IPS-NIHi11 (cell line): ENCODE results near the gene RND3.

ENCODE experiments used
- DNase-seq: peaks from one replicate; pipeline ENCODE4 v3.0.0; 2012; ENCODE audit warnings: mixed read lengths, low spot score

The RND3 gene

DNA sequence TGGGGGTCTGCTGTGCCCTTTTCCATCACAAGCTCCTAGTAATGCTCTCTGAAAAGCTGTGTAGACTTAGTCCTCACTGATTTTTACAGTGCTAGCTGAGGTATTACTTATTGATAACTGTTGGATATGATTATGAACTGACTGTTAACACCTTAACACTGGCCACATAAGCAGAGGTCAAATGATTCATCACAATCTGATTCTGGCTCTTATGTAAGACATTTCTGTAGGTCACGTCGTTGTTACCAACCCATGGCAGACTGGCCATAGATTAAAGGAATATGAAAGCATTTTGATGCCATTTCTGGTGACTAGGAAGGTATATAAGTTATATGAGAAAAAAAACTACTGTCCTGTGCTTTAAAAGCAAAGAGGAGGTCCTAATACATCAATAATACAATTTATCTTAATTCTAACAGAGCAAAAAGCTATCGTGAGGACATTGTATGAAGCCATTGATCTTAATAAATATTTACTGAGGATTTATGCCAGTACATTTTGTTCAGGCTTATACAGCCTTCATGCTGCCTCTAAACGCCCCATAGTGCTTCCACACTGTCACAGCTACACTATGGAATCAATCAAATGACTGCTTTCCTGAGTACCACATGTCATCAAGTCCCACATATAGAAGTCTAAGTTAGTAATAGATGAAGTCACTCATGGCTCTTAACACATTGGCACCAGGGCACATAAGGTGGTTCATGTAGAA is 6.9 kb upstream of the RND3 start:
- no peak for DNase-seq

DNA sequence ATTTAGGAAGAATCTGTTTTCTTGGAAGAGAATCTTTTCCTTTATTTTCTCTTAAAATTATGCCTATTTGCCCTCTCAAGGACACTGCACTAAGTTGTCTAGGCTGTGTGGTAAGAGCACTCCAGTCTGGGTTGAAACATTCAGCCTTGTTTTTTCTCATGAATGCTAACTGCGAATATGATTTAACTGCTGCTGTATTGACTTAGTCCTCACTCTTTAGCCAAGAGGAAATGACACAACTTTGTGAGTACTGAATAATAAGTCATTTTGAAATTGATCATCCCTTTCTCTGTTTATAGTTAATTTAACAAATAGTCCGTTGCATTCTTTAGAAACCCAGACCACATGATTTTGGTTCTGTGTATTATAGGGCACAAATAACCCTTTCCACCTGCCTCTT is 4.5 kb upstream of the RND3 start:
- DNase-seq: no peak

DNA sequence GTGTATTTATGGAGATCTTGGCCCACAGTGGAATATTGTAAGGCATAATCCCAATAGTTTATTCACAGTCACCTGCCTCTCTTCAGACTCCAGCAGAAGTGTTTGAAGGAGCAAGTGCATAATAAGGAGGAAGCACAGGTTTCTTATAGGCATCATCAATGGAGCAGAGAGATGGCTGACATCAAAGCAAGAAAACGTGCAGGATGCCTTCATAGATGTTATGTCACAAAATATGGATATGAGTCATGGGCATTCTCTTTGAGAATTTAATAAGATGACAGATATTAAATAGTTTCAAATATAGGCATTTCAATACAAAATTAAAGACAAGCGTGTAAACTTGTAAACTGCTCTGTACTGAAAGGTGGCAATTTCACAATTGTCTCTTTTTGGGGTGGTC is 4.0 kb upstream of the RND3 start:
- no peak for DNase-seq

DNA sequence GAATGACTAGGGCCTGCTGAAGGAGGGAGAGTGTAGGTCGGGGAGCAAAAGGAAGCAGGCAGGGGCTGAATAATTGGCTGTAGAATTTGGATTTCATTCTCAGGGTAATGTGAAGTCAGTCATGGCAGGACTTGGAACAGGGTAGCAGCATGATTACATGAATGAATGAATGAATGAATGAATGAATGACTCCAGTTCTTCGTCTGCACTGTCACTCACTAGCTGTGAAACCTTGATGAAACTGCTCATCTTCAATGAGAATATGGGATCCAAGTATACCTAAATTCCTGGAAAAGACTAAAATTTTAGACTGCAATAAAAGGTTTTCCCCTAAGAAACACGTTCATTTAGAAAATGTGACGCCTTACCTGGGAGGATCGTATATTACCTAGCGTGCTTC is 3.0 kb upstream of the RND3 start:
- no peak for DNase-seq

DNA sequence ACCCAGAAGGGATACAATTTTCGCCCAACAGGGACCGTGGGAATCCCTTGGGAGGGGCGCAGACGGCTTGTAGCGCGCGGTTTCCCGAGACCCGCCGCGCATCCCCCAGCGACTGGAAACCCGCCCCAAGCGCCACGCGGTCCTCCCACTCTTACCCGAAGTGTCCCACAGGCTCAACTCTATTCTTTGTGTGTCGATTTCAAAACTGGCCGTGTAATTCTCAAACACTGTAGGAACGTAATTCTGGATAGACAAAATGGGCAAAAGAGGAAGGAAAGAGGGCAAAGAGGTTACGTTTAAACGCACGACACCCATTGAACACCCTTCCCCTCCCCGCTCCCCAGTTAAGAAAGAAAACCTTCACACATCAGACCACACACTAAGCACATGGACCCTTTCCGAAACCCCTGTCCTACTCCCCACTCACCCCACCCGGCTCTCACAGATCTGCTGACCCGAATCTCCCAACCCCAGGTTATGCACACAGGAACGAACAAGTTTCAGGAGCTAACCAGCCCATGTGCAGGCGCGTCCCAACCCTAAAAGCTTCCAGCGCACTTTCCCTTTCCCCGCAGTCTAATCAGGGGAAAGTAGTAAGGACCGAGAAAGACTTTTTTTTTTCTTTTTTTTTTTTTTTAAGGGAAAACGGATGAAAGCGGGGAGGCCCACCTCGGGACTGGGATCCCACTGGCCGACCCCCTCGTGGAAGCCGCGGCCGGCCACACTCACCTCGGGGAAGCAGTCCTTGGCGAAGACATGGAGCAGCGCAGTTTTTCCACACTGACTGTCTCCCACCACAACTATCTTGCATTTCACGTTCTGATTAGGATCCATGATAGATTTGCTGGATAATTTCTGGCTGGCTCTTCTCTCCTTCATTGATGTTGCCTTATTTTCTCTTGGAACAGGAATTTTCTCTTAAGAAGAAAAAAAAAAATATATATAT is 655 bp downstream of the RND3 start:
- DNase-seq: peak; percentile 29

DNA sequence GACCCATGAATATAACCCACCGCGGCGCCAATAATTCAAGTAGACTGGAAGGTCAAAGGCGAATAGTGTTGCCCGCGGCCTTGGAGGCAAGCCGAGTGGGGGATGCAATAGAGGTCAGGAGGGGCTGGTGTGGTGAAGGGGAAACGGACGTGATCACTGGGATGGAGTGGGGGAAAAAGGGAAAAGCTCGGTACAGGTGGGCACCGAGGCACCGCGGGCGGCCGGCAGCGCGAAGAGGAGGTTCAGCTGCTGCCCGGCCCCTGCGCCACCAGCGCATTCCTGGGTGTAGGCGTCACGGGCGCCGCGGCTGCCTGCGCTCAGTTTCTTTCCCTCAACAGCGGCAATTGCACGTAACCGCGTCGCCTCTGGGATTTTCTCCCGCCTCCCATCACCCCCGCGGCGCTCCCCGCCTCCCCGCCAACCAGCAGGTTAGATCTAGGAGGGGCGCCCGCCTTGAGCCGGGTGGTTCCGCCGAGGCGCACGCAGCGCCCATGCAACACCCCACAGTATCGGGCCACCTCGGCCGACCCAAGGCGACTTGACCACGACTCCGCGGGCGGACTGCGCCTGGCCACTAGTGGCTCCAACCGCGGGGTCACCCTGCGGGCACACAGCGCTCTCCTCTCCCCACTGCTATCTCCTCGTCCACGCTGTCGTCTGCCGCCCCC is 1.5 kb downstream of the RND3 start:
- DNase-seq: peak; percentile 61

DNA sequence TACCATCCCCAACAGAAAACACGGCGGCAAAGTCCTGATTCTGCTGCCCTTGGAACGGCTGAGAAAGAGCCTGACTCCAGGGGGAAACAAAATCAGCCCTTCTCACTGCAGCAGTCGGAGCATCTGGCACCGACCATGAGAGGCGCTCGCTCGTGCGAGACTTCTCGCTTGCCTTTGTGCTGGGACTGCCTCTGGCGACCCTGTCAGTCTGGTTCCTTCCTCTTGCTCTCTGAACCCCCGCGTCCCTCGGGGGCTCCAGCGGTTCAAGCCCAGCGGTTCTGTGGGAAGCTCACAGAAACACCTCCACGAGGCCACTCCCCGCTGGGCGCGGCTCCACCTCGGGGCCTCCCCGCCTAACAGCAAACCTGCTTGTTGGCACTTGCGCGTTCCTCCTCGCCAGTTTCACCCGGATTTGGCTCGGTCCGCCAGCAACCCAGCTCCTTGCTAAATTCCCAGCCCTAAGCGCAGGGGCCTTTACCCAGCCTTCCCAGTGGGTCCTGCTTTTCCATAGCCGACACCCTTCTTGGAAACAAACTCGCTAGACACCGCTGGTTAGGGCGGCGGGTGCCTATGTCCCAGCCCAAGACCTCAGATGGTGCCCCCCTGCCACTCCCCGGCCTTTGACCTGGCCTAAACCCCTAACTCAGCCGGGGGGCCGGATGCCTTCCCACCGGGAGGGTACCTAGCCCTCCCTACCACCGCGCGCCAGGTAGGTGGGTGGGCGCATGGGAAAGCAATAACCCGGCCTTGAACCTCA is 2.2 kb downstream of the RND3 start:
- DNase-seq: peak; percentile 63

- DNase-seq: no peak
Observed at GRCh38 chr2:150484461-150485021, 2.9 kb downstream of the RND3 start.

DNA sequence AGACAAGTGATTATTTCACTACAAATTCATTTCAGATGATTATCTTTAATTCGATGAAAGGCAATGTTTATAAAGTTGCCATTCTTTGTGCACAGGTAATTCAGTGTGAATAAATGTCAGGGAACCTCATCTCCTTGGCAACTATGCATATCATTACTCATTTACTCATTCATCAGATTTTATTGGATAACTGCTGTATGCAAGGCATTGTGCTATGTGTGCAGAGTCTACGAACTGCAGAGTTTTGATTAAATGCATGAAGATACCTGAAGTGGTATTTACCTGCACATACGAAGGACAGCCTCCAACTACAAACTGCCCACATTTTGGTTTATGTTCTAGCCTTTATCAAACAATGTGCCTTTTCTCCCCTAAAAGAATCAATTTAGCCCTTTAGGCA is 3.5 kb downstream of the RND3 start:
- no peak for DNase-seq

GRCh38 chr2:150483532-150483931 is 3.9 kb downstream of the RND3 start:
- DNase-seq: no peak

DNA sequence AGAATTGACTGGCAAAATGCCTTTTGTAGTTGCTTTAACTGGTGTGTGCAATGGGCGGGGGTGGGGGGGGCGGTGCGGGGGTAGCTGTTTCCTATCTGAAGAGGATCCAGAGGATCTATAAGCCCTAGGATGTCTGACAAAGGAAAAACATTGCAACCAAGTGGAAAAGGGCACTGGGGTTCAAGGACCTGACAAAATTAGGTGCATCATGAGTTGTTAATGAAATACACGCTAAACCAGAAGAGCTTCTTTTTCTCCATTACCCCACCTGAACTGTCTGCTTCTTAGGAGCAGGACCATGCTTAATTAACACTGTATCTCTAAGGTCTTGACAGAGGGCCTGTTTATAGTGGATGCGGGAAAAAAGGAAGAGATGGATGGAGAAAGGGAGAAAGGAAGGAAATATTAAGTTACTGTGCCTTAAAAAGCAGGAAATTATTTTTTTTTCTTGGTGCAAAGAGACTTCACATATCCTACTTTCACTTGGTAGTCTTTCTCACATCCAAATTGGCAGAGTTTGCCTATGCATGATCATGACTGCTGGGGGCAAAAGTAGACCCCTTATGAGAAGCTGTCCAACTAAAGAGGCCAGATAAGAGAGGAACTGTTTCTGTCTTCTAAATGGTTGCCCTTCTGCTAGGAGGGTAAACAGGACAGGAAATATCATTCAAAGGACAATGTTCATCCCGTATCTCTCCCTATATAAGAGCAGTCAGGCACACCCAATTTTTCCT is 4.6 kb downstream of the RND3 start:
- no peak for DNase-seq

- DNase-seq: no peak
Observed at GRCh38 chr2:150482111-150482510, 5.4 kb downstream of the RND3 start.

DNA sequence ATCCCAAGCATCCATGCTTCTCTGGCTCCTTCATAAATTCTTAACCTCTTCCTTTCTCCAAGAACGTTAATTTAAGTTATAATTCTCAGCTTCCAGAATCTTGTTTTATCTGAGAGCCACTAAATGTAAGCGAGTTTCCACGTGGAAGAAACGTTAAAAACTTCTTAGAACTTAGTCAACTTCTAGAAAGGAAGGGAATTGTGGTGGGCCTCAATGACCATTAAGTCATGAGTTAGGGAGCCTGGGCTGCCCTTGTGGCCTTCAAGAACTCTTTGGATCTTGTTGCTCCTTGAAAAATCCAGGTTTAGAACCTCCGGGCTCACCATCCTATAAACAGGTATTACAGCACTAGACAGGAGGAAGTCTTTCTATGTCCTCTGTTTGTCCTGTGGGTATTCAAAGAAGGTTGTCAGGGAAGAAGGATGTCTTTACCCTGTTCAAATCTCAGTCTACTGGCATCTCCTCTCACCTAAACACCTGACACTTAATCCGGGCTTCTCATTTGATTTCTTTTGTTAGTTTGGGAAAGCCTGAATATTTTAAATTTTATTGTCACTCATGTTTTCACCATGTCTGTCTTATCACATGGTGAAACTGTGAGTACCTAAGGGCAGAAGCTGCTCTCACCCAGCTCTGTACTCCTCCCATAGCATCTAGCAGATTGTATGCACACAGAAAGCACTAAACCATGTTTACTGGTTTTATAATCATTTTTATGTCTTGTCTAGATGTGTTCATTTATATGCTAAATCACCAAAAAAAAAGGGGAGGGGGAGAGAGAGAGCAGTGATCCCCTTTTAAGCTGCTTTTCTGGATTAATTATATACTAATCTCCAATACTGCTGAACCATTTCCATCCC is 6.3 kb downstream of the RND3 start:
- DNase-seq: no peak

- DNase-seq: no peak
Observed at GRCh38 chr2:150480241-150480640, 7.2 kb downstream of the RND3 start.

DNA sequence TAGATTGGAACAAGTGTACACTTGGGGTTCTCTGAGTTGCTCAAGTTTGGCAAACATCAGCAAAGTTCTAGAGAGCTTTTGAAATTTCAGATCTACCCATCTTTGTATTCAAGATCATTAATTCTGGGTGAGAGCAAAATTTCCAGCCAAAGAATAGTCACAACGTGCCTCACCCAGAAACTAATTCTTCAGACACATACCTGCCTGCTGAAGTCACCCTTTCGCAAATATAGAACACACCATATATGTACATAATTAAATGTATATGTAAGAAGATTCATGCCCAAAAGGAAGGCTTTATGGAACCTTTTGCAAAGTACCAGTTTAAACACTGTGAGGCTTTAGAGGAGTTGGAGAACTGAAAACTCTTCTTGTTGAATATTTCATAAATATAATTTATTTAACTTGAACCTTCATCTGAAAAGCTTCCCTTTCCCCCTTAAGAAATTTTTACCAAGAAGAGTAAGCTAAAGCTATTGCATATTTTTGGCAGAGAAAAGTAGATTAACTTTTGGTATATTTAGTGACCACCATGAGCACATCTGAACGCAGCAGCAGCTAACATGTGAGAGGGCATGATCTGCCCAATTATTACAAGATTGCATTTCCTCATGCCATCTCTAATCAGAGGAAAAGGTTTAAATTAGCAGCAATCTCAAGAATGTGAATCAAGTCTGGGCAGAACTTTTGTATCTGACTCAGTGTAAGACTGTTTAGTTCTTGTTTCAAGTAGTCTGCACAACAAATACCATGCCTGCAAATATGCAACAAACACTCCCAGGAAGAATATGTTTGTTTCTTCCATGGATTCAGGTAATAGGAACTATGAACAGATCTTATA is 8.2 kb downstream of the RND3 start:
- no peak for DNase-seq

DNA sequence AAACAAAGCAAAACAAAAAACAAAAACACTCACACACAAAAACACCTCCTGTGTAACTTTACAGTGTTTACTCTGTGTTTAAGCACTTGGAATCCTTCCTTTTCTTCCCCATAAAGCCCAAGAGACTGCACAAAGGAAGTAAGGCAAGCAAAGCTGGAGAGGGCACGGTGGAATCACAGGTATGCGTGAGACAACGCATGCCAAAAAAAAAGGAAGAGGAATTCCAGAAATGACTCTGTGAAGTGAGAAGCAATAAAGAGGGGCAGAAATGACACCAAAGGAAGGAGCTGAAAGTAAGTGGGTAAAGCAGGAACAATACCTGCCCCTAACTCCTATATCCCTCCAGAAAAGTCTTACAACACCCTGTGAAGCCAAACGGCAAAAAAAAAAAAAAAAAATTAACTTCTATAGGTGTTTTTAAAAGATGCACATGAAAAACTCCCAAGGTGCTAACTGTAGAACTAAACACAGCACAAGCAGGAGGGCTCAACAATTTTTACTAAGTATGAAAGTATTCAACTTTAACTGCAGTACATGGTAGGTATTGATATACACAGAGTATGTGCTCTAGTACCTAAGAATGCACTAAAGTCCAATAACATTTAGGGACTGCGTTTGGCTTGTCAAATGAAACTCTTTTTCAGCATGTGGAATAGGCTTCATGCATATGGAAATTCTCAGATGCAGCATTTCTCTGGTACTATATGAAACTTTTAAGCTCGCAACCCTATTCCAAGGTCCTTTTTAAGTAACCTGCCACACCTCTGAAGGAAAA is 9.1 kb downstream of the RND3 start:
- no peak for DNase-seq

- no peak for DNase-seq
Observed at GRCh38 chr2:150477347-150477746, 10.1 kb downstream of the RND3 start.

DNA sequence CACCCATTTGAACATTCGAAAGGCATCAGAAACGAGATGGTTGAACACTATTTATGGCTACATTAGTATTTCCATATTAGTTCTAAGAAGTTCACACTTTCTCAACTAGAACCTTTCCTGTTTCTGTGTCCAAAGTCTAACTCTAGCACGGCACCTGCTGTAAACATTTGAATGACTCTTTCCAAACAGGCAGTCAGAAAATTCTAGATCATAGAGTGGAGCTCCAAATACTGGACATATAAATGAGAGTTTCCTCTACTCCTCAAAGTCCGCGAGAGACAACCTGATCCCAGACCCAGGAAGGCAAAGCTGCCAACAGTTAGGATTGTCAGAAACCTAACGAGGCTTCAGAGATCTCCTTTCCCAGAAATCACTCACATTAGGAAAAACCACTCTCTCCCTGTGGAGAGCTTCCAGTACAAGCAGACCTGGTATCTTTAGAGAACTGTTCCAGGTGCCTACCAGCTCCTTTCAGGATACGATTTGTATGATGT is 10.6 kb downstream of the RND3 start:
- no peak for DNase-seq
